SK-N-SH treated with all-trans-retinoic acid at 6 μM for 48 hours (cell line): ENCODE results near the gene SPEN.

Experiments used
- ATAC-seq: fragments of 200-7000 bp; cut with Tn5 transposase; 3 replicates; pipeline ENCODE4 v1.9.1; 2020; ENCODE audit warnings: mild to moderate bottlenecking, moderate library complexity
- ARNTL ChIP-seq: fragments of 450-650 bp; formaldehyde crosslinking; IDR thresholded peaks from 2 replicates; pipeline ENCODE4 v1.5.0; 2020; ENCODE audit warnings: low read depth, mild to moderate bottlenecking, moderate library complexity, borderline replicate concordance
- CREB5 ChIP-seq: fragments of 250-450 bp; sonication (Bioruptor Pico); IDR thresholded peaks from 2 replicates; pipeline ENCODE4 v1.5.1; 2020; ENCODE audit warnings: low read depth, mild to moderate bottlenecking, moderate library complexity
- CSDC2 ChIP-seq: fragments of 250-450 bp; sonication (Bioruptor Pico); IDR thresholded peaks from 2 replicates; pipeline ENCODE4 v1.5.0; 2020; ENCODE audit warnings: mild to moderate bottlenecking, moderate library complexity
- CSRNP3 ChIP-seq: fragments of 250-450 bp; sonication (Bioruptor Pico); IDR thresholded peaks from 2 replicates; pipeline ENCODE4 v1.5.1; 2021; ENCODE audit warnings: mild to moderate bottlenecking, moderate library complexity
- ESRRG ChIP-seq: fragments of 250-450 bp; sonication (Bioruptor Pico); IDR thresholded peaks from 2 replicates; pipeline ENCODE4 v1.6.1; 2021; ENCODE audit warnings: mild to moderate bottlenecking
- GLIS3 ChIP-seq: fragments of 250-450 bp; sonication (Bioruptor Pico); IDR thresholded peaks from 2 replicates; pipeline ENCODE4 v1.5.0; 2020; ENCODE audit warnings: mild to moderate bottlenecking, moderate library complexity
- ISL1 ChIP-seq: fragments of 250-450 bp; sonication (Bioruptor Pico); IDR thresholded peaks from 2 replicates; pipeline ENCODE4 v2.1.2; 2022; ENCODE audit warnings: mild to moderate bottlenecking, moderate library complexity
- OSR1 ChIP-seq: fragments of 250-450 bp; sonication (Bioruptor Pico); IDR thresholded peaks from 2 replicates; pipeline ENCODE4 v1.8.0; 2022; ENCODE audit warnings: moderate library complexity, mild to moderate bottlenecking, inconsistent platforms
- PATZ1 ChIP-seq: fragments of 250-450 bp; sonication (Bioruptor Pico); IDR thresholded peaks from 2 replicates; pipeline ENCODE4 v1.8.0; 2020; ENCODE audit warnings: mild to moderate bottlenecking, moderate library complexity, borderline replicate concordance
- POU6F1 ChIP-seq: fragments of 250-450 bp; sonication (Bioruptor Pico); IDR thresholded peaks from 2 replicates; pipeline ENCODE4 v1.8.0; 2021; ENCODE audit warnings: low read depth, mild to moderate bottlenecking, moderate library complexity, borderline replicate concordance
- PPARA ChIP-seq: fragments of 250-450 bp; sonication (Bioruptor Pico); IDR thresholded peaks from 2 replicates; pipeline ENCODE4 v1.5.0; 2020; ENCODE audit warnings: mild to moderate bottlenecking, borderline replicate concordance
- RARB ChIP-seq: fragments of 250-450 bp; sonication (Bioruptor Pico); IDR thresholded peaks from 2 replicates; pipeline ENCODE4 v1.8.0; 2021; ENCODE audit warnings: mild to moderate bottlenecking, moderate library complexity
- SNAI2 ChIP-seq: fragments of 250-450 bp; sonication (Bioruptor Pico); IDR thresholded peaks from 2 replicates; pipeline ENCODE4 v1.5.0; 2020; ENCODE audit warnings: mild to moderate bottlenecking, moderate library complexity
- TOX ChIP-seq: fragments of 250-450 bp; sonication (Bioruptor Pico); IDR thresholded peaks from 2 replicates; pipeline ENCODE4 v1.8.0; 2021; ENCODE audit warnings: mild to moderate bottlenecking, moderate library complexity, borderline replicate concordance
- TSHZ2 ChIP-seq: fragments of 250-450 bp; sonication (Bioruptor Pico); IDR thresholded peaks from 2 replicates; pipeline ENCODE4 v1.5.0; 2020; ENCODE audit warnings: mild to moderate bottlenecking, moderate library complexity
- ZFP3 ChIP-seq: fragments of 250-450 bp; sonication (Bioruptor Pico); IDR thresholded peaks from 2 replicates; pipeline ENCODE4 v1.5.0; 2020; ENCODE audit warnings: mild to moderate bottlenecking, moderate library complexity
- ZFP30 ChIP-seq: fragments of 450-650 bp; formaldehyde crosslinking; IDR thresholded peaks from 2 replicates; pipeline ENCODE4 v1.5.0; 2022; ENCODE audit warnings: mild to moderate bottlenecking, moderate library complexity
- ZNF70 ChIP-seq: fragments of 450-650 bp; formaldehyde crosslinking; IDR thresholded peaks from 2 replicates; pipeline ENCODE4 v1.5.0; 2020; ENCODE audit warnings: mild to moderate bottlenecking, moderate library complexity
- ZNF8 ChIP-seq: fragments of 450-650 bp; formaldehyde crosslinking; IDR thresholded peaks from 2 replicates; pipeline ENCODE4 v1.5.0; 2020; ENCODE audit warnings: mild to moderate bottlenecking, moderate library complexity

SPEN gene

GRCh38 chr1:15945832-15946448, 98.4 kb downstream of the SPEN start:
- no peak for ATAC-seq
- no peak for TF ChIP-seq TSHZ2 (CRISPR knock-in tag)
- TF ChIP-seq ZFP30 (CRISPR knock-in tag), result no peak
- no peak for TF ChIP-seq RARB (CRISPR knock-in tag)
- no peak for TF ChIP-seq PATZ1 (CRISPR knock-in tag)
- no peak for TF ChIP-seq CSDC2 (CRISPR knock-in tag)
- TF ChIP-seq CREB5, result no peak
- no peak for TF ChIP-seq ESRRG (CRISPR knock-in tag)
- no peak for TF ChIP-seq ZNF70 (CRISPR knock-in tag)
- no peak for TF ChIP-seq ARNTL (CRISPR knock-in tag)
- no peak for TF ChIP-seq PPARA (CRISPR knock-in tag)
- TF ChIP-seq TOX, result no peak
- no peak for TF ChIP-seq ZNF8 (CRISPR knock-in tag)
- TF ChIP-seq CSRNP3 (CRISPR knock-in tag), result no peak
- no peak for TF ChIP-seq SNAI2 (CRISPR knock-in tag)
- no peak for TF ChIP-seq ISL1 (CRISPR knock-in tag)
- TF ChIP-seq ZFP3 (CRISPR knock-in tag), result no peak

- TF ChIP-seq ARNTL (CRISPR knock-in tag) (no peak), TOX (no peak), ESRRG (CRISPR knock-in tag) (no peak), ISL1 (CRISPR knock-in tag) (no peak), CSRNP3 (CRISPR knock-in tag) (no peak), PATZ1 (CRISPR knock-in tag) (no peak), CREB5 (no peak), CSDC2 (CRISPR knock-in tag) (no peak), POU6F1 (CRISPR knock-in tag) (no peak), OSR1 (CRISPR knock-in tag) (no peak), ZNF70 (CRISPR knock-in tag) (no peak), ZFP3 (CRISPR knock-in tag) (no peak), RARB (CRISPR knock-in tag) (no peak), GLIS3 (CRISPR knock-in tag) (no peak), TSHZ2 (CRISPR knock-in tag) (no peak)
- no peak for ATAC-seq
Observed at GRCh38 chr1:15946571-15947381, 99.3 kb downstream of the SPEN start.
